Colonic mucosa (tissue), 4 donors: Measurements from ENCODE around the gene PBX1. TPM values are rescaled to one million over a fixed set of nuclear protein-coding genes. Genes with fewer than 3 reads are reported as not detected.

ENCODE experiments used
- DNase-seq: peaks from one replicate; pipeline ENCODE4 v3.0.0-alpha.2; 2020
- H3K27ac ChIP-seq: fragments of 200-600 bp; one replicate; pipeline ENCODE4 v1.8.0; 2021
- H3K27me3 ChIP-seq: fragments of 200-600 bp; one replicate; pipeline ENCODE4 v1.8.0; 2021
- H3K36me3 ChIP-seq: fragments of 200-600 bp; one replicate; pipeline ENCODE4 v1.8.0; 2021
- H3K4me1 ChIP-seq: fragments of 200-600 bp; one replicate; pipeline ENCODE4 v1.8.0; 2021; ENCODE audit warnings: mild to moderate bottlenecking
- H3K4me3 ChIP-seq: fragments of 200-600 bp; one replicate; pipeline ENCODE4 v1.8.0; 2021
- H3K9ac ChIP-seq, 2 donors: one replicate each; pipeline ENCODE4 v1.7.0; 2013; ENCODE audit warnings: control low read depth in 2 of 2, low read depth in 2 of 2, low read length in 2 of 2
- H3K9me3 ChIP-seq: fragments of 200-600 bp; one replicate; pipeline ENCODE4 v1.8.0; 2021
- intact Hi-C: fragments of 100-400 bp; cut with DNase I; formaldehyde crosslinking; loops from one replicate; pipeline ENCODE4 v1.14.1; 2022
- total RNA-seq, 2 donors: library from RNA; stranded (reverse); fragmentation: NEBNext Ultra II Directional in 1 of 2; extraction: Animal tissue kit (Norgen Biotek cat#: 25700) in 1 of 2; gene quantifications; one replicate each; pipeline ENCODE4 v1.2.1, GENCODE V29; 2021
- TF ChIP-seq, protein P1 (sequence below): fragments of 200-600 bp; IDR thresholded peaks from one replicate; pipeline ENCODE4 v1.8.0; 2022; ENCODE audit warnings: antibody characterized with exemption, mild to moderate bottlenecking
- donor health status: healthy.
- donor health status: DM: no; HTN: no; CAD: no.
- donor health status: DM: no; HTN: no; CAD: no.

Gene PBX1
- total RNA-seq, 2 donors from 2014 or later, result 27.2 to 53.7 TPM

DNA sequence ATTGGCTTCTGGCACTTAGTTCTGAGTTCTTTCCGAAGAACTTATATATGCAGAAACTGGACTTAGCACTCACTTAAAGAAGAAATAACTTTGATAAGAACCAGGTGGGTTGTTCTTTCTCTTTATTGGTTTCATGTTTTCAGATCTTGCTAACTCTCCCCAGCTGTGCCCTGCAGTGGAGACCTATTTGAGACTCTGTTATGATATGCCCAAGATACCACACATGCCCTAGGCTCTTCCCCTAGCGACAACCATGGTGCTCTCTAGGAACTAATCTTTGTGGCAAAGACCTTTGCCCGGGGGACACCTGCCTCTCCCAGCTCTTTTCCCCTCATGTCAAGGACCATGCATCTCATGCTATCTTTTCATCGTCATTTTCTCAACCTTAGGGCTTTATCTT lies 128.8 kb downstream of the PBX1 start:
- no peak for DNase-seq
- Histone ChIP-seq H3K9me3 (no peaks in the 10 kb centered on the region), H3K36me3 (no peaks in the 10 kb centered on the region), H3K9ac (no peak overlapping the region), H3K27me3 (no peaks in the 10 kb centered on the region), H3K27ac (no peak overlapping the region), H3K4me1 (peaks cover 3% of the 10 kb centered on the region), H3K4me3 (no peak overlapping the region)
- TF ChIP-seq, protein P1, sequence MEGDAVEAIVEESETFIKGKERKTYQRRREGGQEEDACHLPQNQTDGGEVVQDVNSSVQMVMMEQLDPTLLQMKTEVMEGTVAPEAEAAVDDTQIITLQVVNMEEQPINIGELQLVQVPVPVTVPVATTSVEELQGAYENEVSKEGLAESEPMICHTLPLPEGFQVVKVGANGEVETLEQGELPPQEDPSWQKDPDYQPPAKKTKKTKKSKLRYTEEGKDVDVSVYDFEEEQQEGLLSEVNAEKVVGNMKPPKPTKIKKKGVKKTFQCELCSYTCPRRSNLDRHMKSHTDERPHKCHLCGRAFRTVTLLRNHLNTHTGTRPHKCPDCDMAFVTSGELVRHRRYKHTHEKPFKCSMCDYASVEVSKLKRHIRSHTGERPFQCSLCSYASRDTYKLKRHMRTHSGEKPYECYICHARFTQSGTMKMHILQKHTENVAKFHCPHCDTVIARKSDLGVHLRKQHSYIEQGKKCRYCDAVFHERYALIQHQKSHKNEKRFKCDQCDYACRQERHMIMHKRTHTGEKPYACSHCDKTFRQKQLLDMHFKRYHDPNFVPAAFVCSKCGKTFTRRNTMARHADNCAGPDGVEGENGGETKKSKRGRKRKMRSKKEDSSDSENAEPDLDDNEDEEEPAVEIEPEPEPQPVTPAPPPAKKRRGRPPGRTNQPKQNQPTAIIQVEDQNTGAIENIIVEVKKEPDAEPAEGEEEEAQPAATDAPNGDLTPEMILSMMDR, result no peak
- intact Hi-C loops, result no loop called here

DNA sequence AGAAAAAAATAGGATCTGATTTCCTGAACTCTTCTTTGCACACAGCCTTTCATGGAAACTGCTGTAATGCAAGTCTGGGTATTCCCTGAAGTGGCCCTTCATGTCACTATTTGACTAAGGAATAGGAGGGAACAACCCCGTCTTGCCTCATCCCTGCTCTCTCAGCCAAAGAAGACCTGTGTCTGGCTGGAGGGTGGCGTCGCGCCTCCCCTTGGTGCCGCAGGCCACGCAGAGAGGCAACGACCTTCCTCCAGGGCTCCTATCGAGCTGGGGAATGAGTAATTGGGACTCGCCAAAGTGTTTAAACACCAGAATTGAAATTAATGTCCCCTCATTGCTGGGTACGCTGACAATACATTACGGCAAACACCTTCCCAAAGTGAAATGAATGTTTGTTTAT lies 129.8 kb downstream of the PBX1 start:
- intact Hi-C loops, result no loop called here
- no peak overlapping the region for H3K4me3 ChIP-seq
- TF ChIP-seq, protein P1, result no peak
- no peak overlapping the region for H3K27ac ChIP-seq
- H3K36me3 ChIP-seq, result no peaks in the 10 kb centered on the region
- no peak overlapping the region for H3K9ac ChIP-seq
- no peaks in the 10 kb centered on the region for H3K4me1 ChIP-seq
- DNase-seq, result no peak
- no peaks in the 10 kb centered on the region for H3K9me3 ChIP-seq
- no peaks in the 10 kb centered on the region for H3K27me3 ChIP-seq

DNA sequence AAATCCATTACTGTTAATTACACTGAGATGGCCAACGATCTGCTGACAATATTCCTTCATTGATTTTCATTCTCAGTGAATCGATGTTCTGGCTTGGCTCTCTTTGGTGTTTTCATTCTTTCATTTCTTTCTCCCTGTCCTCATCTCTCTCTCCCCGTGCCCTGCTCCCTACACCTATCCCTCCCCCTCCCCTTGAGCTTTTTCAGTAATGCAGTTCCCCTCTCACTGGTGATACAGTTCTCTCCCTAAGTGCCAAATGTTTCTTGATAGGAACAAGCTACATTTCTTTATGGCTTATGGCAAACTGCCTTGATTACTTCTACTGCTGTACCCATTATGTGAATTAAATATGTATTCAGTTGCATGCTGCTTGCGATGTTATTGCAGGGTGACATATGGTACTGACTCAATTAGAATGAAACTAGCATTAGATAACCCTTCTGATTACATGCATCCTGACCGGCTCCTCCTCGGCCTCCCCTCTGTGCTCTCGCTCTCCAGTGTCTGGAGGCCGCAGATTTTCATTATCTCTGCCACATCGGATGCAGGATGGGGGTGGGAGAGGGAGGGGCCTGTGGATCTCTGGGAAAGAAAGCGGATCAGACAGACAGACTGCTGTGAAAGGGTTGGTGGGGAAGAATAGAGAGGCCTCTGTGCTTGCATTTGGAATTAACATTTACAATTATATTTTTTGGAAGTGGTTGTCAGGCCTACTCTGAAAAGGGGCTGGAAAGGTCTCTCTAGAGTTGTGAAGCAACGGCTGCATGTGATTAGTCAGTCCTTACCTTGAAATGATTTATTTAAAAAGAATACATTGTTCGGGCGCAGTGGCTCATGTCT lies 130.9 kb downstream of the PBX1 start:
- Histone ChIP-seq H3K27me3 (no peaks in the 10 kb centered on the region), H3K27ac (no peak overlapping the region), H3K4me1 (no peaks in the 10 kb centered on the region), H3K36me3 (no peaks in the 10 kb centered on the region), H3K9me3 (no peaks in the 10 kb centered on the region), H3K9ac (no peak overlapping the region), H3K4me3 (no peak overlapping the region)
- intact Hi-C loops, result no loop called here
- TF ChIP-seq, protein P1, result no peak
- DNase-seq, result no peak

DNA sequence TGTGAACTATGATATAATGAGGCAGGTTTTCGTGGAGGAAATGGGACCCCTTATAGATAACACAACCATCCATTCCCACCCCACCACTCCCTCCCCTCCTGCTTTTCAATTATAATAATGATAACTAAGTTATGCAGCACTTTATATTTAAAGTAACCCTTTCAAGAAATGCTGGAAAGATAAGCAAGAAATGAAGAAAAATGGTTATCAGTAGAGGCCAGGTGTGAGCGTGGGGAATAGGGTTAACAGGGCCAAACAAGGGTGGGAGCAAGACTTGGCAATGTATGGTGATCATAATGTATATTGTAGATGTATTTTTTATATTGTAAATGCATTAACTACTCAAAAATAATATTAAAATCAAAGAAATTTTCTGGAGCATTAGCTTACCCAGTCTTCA lies 133.4 kb downstream of the PBX1 start:
- no peaks in the 10 kb centered on the region for H3K27me3 ChIP-seq
- no peaks in the 10 kb centered on the region for H3K4me1 ChIP-seq
- intact Hi-C loops, result no loop called here
- no peak overlapping the region for H3K9ac ChIP-seq
- TF ChIP-seq, protein P1, result no peak
- no peaks in the 10 kb centered on the region for H3K36me3 ChIP-seq
- DNase-seq, result no peak
- H3K27ac ChIP-seq, result no peak overlapping the region
- no peak overlapping the region for H3K4me3 ChIP-seq
- H3K9me3 ChIP-seq, result no peaks in the 10 kb centered on the region

DNA sequence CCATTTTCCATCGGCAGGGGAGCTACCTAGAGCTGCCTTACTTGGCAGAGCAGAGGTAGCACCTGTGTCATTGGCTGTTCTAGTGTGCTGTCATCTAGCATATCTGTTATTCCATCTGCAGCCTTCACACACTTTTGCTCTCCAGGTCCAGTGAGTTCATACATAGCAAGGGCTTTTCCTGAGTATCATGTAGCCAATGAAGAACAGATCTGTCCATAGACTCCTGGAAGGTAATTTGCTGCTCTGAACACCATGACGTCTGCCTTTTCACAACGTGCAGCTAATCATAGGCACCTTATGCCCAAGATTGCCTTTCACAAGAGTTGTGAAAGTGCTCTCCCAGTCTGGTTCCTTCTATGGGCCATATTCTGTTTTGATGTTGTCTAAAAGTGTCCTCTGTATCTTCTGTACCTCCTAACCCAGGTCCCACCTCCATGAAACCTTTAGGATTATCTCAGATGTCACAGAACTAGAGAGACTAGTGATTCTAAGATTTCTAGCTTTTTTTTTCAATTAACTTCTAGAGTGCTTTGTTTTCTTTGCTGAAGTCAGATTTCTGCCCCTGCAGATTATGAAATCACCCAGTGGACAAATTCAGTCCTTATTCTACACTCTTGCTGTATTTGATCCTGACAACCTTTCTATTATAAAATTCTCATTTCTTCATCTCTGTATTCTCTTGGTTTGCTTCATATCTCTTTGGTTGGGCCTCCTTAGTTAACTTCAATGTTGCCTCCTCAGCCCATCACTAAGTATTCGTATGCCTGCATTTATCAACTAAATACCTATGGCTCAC lies 134.8 kb downstream of the PBX1 start:
- Histone ChIP-seq H3K27ac (no peak overlapping the region), H3K4me3 (no peak overlapping the region), H3K27me3 (no peaks in the 10 kb centered on the region), H3K4me1 (no peaks in the 10 kb centered on the region), H3K9me3 (no peaks in the 10 kb centered on the region), H3K36me3 (no peaks in the 10 kb centered on the region), H3K9ac (no peak overlapping the region)
- DNase-seq, result no peak
- TF ChIP-seq, protein P1, result no peak
- intact Hi-C loops, result no loop called here
